Astrocyte of the spinal cord (primary cell): ENCODE results near the gene ENAM.

ENCODE experiments used
- DNase-seq: peaks from one replicate; pipeline ENCODE4 v3.0.0; 2011; ENCODE audit warnings: low read depth, low spot score
- H3K4me3 ChIP-seq: 2 replicates; pipeline ENCODE4 v1.5.1; 2011; ENCODE audit warnings: low read depth, mild to moderate bottlenecking, low read length, moderate library complexity
- in situ Hi-C: cut with HindIII; loops from 2 replicates; pipeline ENCODE4 v1.10.0; 2017; ENCODE audit warnings: low sequenced_read_pairs
- TF ChIP-seq, protein P1 (sequence below): IDR thresholded peaks from 2 replicates; pipeline ENCODE4 v1.5.1; 2012; ENCODE audit warnings: low read depth, mild to moderate bottlenecking, low read length, inconsistent platforms

ENAM gene

DNA sequence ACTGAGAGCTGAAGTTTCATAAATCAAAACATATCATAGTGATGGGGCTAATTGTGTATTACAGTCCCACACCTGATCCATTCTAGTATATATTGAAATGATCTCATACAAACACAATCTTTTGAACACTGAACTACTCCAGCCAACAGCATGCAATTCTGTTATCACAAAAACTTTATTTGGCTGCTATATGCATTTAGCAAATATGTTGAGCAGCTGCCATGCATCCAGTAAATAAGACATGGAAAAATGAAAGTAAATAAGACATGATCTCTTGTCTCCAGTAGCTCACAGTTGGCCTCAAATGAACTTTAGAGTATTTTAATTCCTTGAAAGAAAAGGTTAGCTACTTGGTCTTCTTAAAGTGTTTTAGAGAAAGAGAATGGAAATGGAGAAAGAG lies 34.3 kb upstream of the ENAM start:
- TF ChIP-seq, protein P1, sequence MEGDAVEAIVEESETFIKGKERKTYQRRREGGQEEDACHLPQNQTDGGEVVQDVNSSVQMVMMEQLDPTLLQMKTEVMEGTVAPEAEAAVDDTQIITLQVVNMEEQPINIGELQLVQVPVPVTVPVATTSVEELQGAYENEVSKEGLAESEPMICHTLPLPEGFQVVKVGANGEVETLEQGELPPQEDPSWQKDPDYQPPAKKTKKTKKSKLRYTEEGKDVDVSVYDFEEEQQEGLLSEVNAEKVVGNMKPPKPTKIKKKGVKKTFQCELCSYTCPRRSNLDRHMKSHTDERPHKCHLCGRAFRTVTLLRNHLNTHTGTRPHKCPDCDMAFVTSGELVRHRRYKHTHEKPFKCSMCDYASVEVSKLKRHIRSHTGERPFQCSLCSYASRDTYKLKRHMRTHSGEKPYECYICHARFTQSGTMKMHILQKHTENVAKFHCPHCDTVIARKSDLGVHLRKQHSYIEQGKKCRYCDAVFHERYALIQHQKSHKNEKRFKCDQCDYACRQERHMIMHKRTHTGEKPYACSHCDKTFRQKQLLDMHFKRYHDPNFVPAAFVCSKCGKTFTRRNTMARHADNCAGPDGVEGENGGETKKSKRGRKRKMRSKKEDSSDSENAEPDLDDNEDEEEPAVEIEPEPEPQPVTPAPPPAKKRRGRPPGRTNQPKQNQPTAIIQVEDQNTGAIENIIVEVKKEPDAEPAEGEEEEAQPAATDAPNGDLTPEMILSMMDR, result no peak
- in situ Hi-C loops, result no loop called here

DNA sequence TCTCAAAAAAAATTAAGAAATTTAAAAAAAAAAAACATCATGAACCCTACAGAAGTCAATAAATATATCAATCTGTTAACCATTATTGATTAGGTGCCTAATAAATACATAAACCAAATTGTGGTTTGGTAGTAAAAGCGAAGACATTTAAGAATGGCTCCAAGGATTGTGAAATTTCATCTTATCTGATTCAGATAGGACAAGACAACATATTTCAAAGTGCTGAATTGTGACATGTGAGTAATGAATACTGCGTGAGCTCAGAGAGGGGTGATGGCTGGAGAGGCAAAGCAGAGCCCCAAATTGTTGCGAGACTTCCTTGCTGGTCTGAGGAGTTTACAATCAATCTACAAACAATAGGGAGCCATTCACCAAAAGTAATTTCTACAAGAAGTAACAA lies 28.2 kb upstream of the ENAM start:
- DNase-seq, result no peak
- in situ Hi-C loops, result no loop called here
- no peak overlapping the region for H3K4me3 ChIP-seq
- TF ChIP-seq, protein P1, result no peak

More for the DNA sequence above, 34.3 kb upstream of the ENAM start:
- no peak for DNase-seq
- H3K4me3 ChIP-seq, result no peak overlapping the region

DNA sequence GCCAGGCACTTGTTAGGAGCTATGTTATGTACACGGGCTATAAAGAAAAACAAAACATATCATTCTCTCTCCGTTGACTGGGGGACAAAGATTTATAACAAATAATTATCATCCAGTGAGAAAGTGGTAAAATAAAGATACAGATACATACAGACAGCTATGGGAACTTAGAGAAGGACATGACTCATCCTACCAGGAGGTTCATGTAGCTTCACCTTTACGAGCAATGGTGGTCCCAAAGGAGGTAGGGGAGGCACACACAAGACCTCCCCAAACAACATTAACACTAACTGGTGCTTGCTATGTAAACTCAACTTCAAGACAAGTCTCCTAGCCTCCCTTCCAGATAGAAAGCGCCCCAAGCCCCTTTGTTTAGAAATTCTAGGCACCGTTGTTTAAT lies 27.6 kb upstream of the ENAM start:
- TF ChIP-seq, protein P1, result no peak
- in situ Hi-C loops, result no loop called here

DNA sequence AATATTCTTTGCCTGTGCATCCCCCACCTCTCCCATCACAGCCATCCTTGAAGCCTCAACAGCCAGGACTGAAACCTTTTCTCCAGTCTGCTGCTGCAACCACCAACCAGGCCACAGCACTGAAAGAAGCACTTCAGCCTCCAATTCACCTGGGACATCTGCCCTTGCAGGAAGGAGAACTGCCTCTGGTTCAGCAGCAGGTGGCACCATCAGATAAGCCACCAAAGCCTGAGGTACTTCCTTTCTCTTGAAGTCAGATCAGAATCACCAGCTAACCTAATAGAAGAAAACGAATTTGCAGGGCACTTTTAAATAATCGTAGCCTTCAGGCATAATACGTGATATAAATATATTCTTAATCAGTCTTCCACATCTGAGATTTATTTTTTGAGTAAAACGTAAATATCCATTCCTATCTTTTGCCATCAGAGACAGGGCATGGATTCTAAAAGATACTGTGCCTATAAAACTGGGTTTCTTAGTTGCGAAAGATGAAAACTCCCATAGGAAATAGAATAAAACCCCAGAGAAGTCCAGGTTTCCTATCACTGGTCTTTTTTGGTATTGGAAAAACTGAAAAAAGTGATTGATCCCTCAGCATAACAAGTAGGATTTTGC lies 27.0 kb upstream of the ENAM start:
- DNase-seq, result peak; percentile 61
- TF ChIP-seq, protein P1, result peak; percentile 69
- H3K4me3 ChIP-seq, result no peak overlapping the region
- in situ Hi-C loops, result no loop called here

More for the DNA sequence above, 27.6 kb upstream of the ENAM start:
- no peak for DNase-seq
- H3K4me3 ChIP-seq, result no peak overlapping the region

DNA sequence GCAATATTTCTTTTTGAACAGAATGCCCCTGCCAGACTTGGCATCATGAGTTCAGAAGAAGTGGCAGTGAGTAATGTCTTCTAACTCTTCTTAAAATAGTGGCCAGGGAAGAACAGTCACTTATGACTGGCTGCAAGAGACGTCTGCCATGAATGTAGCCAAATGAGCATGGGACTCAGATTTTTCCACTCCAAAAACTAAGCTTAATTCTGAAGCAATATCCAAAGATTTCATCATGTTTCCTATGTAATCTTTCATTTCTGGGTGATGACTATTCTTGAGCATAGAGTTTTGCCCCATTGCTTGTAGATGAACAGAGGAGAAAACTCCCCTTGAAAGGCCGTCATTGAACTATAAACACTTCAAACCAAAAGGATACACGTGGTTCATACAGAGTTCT lies 24.7 kb upstream of the ENAM start:
- H3K4me3 ChIP-seq, result no peak overlapping the region
- in situ Hi-C loops, result no loop called here
- TF ChIP-seq, protein P1, result no peak
- no peak for DNase-seq

DNA sequence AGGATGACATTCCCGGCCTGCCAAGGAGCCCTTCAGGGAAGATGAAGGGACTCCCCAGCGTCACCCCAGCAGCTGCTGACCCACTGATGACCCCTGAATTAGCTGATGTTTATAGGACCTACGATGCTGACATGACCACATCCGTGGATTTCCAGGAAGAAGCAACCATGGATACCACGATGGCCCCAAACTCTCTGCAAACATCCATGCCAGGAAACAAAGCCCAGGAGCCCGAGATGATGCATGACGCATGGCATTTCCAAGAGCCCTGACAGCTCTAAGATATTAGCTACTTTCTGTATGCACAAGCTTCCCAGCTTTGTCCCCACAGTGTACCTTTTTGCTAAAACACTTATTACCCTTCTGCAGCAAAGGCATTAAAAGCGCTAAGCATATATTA lies 22.1 kb upstream of the ENAM start:
- in situ Hi-C loops, result no loop called here
- no peak for DNase-seq
- H3K4me3 ChIP-seq, result no peak overlapping the region
- TF ChIP-seq, protein P1, result no peak

DNA sequence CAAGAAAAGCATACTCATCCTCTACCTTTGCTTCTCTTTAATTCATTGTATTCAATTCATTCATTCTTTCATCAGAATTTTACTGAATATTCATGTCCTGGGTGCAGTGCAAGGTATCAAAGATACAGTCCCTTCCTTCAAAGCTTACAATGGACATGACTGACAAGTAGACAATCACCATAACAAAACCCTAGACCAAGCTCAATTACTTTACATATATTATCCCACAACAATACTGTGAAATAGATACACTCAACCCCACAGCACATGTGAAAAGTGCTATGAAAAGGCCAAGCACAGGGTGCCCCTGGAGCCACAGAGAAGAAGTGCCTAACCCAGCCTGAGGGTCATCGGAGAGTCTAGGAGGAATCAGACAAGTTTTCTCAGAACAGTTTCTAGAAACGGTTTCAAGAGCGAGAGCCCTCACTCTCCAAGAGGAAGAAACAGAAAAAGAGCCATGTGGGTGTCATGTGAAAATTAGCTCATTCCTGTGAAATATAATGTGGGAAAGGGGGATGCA lies 21.1 kb upstream of the ENAM start:
- H3K4me3 ChIP-seq, result no peak overlapping the region
- in situ Hi-C loops, result no loop called here
- TF ChIP-seq, protein P1, result no peak
- DNase-seq, result no peak
